KBM-7 (cell line): ENCODE data around the gene PRKRA.
"Not testable (repeated sequence)": the region's sequence is repeated elsewhere in the genome, so short reads cannot be mapped to it uniquely, and the experiment has no call there.

Experiments
- DNase-seq: peaks from one replicate; pipeline ENCODE4 v3.0.0-alpha.2; 2015
- in situ Hi-C: fragments of 300-500 bp; cut with MboI; formaldehyde crosslinking; loops from 2 replicates; pipeline ENCODE4 v1.14.3; 2020; ENCODE audit warnings: low sequenced_read_pairs, low pct_unique_long_range_greater_than_20kb, mixed read lengths

The PRKRA gene

DNA sequence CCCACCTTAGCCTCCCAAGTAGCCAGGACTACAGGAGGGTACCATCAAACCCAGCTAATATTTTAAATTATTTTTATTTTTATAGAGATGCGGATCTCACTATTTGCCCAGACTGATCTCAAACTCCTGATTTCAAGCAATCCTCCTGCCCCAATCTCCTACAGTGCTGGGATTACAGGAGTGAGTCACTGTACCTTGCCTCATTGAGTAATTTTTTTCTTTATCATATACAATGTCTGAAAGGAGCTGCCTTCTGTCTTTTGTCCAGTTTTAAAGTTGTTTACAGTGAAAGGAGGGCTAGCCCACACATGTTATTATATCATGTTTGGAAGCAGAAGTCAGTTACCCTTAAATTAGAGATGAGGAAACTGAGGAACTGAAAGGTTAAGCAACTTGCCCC is 32.5 kb downstream of the PRKRA start:
- in situ Hi-C loops: no loop called here
- no peak for DNase-seq

DNA sequence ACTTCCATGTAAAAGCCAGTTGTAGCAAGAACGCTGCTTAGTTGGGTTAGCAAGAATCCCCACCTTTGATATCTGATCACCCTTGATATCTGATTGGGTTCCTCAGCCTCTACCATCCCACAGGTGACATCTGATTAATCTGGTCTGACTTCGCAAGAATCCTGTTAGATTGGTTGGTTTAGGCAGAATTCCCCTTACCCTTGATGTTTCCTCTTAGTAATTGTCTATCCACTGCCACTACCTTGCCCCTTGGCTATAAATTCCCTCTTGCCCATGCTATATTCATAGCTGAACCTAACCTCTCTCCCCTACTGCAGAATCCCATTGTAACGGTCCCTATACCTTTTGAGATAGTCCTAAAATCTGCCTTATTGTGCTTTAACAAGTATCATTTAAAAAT is 33.1 kb downstream of the PRKRA start:
- no peak for DNase-seq
- in situ Hi-C loops: no loop called here

DNA sequence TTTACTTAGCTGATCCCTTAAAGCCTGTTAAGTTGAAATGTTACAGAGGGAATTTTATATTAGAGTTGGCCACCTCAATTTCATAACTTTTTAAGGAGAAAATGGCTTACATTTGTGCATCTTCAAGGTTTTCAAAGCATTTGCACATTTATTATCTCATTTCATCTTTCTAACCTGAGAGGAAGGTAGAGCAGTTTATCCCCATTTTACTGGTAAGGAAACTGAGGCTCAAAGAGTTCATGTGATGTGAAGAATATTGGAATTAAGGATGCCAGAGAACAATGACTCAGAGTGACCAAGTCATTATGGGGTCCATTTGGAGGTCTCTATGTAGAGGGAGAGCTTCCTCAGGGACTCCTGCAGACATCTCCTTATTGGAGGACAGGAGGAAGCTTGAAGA is 35.0 kb downstream of the PRKRA start:
- in situ Hi-C loops: no loop called here
- DNase-seq: no peak

DNA sequence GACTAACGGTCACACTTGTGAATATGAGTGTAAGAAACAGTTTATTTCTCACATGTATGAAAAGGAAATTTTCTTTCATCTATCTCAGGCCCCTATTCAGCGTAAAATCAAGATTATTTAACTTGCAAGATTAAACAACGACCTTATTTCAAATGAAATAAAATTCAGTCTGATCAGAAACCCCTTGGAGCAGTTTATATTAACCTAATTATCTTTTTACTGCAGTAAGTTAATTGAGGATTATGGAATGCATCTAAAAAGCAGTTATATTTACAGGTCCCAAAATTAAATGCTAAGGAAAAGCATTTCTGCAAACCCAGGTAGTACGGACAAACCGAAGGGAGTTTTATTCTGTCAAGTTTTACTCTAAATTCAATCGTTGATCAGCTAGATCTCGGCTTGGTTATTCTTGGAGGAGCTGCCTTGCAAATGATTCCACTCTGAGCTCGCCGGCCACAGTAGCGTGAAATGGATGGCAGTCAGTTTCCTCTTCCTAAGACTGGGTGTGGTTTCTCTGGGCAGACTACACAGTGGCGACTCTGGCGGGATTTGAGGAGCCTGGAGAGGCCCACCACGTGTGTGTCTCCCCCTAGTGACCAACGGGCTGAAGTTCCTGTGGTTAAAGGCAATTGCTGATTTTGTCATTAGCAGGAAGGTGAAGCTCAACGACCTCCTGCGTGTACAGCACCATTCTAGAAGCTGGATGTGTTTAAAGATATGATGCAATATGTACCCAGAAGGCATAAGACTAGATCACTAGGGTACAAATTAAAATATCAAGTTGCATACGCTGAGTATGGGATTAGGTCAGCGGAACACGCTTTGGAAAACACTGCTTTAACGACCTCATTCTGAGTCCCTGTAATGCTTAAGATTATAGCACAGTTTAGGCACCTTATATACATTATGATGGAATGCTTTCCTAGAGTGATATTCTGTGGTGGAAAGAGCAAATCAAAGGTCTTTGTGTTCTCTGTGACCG is 36.4 kb downstream of the PRKRA start:
- in situ Hi-C loops: no loop called here
- peak; percentile 98 for DNase-seq

DNA sequence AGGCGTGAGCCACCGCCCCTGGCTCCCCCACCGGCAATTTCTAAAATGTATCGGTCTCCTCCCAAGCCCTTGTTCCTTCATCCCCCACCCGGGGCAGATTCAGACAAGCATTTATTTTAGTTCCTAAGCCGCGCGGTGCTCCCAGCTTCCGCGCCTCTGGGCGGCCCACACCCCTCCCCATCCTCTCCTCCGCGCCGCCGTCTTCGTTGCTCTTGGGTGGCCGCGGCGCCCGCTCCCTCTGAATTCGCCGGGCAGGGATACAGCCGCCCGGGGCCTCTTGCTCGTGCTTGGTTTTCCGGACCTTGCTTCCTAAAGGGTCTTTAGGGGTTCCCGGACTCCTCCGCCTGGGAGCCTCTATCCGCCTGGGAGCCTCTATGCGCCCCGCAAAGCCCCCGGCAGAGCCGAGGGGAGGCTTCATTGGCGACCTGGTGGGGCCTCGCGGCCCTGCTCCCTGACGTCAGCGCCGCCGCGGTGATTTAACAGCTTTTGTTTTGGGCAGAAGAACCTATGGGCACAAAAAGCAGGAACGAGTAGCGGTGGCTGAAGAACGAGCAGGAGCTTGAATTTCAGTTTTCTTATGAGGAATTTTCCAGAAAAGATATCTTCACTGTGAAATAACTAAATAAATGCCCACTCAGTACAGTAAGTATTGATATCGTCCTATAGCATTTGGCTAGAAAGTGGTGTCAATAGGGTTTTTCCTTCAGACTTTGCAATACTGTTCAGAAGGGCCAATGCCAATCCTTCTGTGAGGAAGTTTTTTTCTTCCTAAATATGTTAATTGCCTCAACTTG is 37.3 kb downstream of the PRKRA start:
- peak; percentile 90 for DNase-seq
- in situ Hi-C loops: no loop called here

DNA sequence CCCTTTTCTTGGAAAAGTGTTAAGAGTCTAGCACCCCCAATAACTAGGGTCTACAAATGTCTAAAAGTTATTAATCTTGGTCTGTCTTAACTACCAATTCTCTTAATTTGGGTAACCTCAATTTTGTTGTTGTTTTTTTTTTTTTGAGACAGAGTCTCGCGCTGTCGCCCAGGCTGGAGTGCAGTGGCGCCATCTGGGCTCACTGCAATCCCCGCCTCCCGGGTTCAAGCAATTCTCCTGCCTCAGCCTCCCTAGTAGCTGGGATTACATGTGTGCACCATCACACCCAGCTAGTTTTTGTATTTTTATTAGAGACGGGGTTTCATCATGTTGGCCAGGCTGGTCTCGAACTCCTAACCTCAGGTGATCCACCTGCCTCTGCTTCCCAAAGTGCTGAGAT is 38.5 kb downstream of the PRKRA start:
- DNase-seq, in situ Hi-C loops: not testable (repeated sequence)

DNA sequence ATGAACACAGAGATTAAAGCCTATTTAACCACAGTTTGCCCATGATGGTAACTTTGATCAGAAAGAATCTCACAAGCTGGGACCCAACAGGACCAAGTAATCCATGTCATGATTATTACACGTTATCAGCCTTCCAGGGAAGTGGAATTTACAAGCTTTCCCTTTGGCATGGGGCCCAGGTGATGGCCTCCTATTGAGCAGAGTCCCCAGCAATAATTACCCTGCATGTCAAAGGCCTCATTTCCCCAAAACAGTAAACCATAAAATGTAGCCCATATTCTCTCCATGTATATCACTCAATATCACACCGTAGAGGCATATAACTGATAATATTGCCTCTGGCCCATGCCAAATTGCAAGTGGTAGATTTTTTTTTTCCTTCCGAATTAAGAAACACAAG is 38.9 kb downstream of the PRKRA start:
- no peak for DNase-seq
- in situ Hi-C loops: no loop called here

DNA sequence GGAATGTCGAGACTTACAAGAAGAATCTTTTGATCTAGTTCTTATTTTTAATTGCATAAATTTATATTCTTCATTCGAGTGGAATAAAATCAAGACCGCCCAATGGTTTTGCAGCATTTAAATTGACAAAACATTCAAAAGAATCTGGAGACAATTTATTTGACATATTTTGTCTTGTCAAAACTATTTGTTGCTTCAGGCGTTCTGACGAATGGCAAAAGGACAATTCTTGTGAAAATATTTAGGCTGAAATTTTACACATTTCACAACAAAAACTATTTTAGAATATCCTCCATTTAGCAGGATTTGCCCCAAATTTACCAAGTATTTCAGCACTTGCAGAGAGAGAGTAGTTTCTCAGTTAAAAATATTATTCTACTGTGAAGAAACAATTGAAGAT is 41.7 kb downstream of the PRKRA start:
- in situ Hi-C loops: no loop called here
- no peak for DNase-seq

DNA sequence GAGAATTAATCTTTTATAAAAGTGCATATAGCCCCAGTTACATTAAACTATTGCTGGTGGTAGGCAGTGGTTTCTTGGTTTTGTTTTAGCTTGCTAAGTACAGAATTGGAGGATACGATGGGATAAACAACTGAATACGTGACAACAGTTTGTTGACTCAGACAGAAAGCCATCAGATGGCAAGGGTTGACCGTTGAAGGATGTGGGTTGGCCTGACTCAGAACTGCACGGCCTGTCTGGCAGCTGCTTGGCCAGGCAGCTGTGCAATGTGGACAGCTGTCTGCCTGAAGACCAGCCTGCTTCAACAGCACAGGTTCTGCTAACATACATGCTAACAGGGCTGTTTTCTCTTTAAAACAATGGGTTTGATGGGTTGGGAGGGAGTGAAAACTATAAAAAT is 46.6 kb downstream of the PRKRA start:
- peak; percentile 45 for DNase-seq
- in situ Hi-C loops: no loop called here

DNA sequence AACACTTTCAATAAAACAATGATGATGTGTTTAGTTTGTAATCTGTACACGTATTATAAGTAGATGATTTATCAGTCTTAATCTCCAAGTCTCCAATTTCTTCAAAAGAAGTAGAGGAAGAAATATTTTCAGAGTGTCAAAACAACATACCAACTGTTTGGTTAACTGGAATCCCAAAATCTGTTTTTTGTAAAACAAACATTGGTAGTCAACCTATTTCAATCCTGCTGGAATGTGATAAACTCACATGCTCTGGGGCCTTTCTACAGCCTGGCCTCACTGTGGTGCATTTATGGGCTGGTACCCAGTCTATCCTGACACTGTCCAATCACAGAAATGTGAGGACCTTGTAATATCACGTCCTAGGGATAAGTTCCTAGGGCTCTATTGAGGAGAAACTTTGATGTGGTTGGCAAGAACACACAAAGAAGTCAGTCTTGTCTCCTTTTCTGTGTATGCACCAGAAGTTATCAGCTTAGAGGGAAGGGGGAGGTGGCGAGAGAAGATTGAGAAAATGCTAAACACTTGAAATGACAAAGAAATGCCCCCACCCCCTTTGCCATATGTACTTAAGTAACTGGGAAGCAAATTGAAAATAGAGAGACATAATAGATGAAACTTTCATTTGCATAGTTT is 47.2 kb downstream of the PRKRA start:
- DNase-seq: no peak
- in situ Hi-C loops: no loop called here

DNA sequence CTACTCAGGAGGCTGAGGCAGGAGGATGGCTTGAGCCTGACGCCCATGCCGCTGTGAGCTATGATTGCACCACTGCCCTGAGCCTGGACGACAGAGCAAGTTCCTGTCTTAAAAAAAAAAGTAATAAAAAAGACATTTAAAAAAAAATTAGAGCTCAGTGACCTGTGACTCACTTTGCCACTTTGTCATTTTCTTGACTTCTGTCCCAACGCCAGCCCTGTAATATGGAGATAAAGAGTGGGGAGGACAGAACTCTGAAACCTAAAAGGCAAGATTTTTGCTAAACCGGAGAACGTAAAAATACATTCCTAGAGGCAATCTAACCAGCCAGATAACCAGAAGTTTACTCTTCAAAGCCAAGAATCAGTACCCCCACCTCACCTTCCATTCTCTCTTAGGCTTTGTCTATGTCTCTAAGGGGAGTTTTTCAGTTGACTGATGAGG is 49.0 kb downstream of the PRKRA start:
- no peak for DNase-seq
- in situ Hi-C loops: no loop called here

DNA sequence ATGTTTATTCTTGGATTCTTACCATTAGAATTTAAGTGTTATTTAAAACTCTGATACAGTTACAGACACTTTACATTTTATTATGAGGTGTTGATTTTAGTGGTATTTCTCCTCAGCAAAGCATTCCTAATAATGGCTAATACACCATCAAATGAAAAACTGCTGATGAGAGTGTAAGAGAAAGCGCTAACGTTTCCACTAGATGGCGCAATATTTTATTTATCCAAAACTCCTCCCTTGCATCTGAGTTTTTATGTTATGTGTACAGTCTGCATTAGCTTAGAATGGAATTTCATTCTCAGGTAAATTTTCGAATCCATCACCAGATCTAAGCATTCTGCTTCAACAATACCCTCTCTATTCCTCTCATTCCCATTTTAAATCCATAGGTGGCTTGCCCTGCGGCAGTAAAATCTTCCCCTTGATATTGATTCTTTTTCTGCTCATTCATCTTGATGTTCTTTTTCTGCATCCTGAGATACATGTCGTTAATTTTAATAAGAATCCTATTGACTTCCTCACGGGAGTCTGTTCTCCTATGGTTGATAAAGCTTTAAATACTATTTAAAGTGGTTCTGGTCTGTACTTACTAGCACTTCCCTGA is 53.9 kb downstream of the PRKRA start:
- in situ Hi-C loops: no loop called here
- peak; percentile 61 for DNase-seq

DNA sequence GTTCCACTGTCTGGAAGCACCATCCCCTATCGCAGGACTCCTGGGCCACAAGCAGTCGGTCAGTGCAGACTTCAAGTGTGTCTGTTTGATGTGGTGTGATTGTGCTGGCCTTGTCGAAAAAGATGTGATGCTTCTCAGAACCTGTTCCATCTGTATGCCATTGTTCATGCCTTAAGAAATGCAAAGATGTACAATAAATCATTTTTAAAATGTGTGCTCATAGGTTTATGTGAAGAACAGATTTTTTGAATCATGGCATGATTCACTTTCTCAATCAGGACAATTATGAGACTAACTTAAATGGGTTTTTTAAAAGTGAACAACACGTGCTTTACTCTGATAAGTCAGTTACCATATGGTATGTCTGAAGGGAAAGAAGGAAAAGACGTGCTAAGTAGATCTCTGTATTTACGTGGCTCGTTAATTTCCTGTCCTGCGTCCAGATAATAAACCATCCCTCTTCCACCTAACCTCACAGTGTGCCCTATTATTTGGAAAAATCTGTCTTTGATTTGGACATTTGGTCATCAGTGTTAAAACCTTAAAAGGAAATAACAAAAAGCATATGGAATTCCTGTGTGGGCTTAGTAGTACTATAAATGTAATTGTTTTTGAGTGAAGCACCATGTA is 54.9 kb downstream of the PRKRA start:
- no peak for DNase-seq
- in situ Hi-C loops: no loop called here

DNA sequence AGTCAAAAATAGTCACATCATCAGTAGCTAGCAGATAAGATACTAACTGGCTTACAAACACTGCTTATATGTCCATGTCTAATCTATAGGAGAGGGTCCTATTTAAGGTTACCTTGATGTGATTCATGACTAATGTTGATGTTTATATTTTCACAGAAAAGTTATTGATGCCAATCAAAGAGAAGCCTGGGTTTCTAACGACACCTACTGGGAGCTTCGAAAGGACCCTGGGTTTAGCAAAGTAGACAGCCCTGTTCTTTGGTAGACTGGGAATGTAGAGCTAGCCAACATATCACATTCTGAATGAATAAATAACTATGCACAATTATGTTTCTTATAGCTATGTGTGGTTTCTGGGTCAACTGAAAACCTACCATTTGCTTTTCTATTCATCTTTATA is 55.7 kb downstream of the PRKRA start:
- in situ Hi-C loops: no loop called here
- no peak for DNase-seq

DNA sequence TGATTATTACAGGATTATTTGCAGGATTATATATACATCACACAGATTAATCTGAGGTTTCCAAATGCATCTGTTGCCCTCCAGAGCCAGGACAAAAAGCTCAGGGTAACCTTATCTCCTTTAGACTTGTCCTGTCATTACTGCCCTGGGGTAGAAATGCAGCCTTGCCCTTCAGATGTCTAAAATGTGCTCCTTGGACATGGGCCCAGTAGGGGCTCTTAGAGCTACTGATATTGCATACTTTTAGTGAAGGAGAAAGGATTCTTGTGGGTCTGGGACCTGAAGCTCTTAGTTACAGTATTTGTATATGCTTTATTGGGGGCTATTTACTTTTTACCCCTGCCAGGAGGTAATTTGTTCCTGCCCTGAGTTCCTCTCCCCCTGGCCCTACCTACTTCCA is 56.1 kb downstream of the PRKRA start:
- in situ Hi-C loops: no loop called here
- no peak for DNase-seq

DNA sequence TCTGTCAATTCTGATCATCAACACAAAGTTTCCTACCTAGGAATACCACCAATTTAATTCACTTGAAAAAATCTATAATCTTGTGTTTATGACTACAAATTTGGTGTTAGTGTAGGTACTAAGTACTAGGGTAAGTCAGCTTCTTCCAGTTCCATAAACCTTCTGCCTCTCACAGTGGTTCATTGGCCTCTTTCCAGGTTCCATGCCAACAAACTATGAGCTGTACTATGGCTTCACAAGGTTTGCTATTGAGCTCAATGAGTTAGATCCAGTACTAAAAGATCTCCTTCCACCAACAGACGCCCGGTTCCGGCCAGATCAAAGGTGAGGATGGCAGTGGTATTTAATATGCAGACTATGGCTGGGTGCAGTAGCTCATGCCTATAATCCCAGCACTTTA is 58.8 kb downstream of the PRKRA start:
- DNase-seq: no peak
- in situ Hi-C loops: no loop called here

DNA sequence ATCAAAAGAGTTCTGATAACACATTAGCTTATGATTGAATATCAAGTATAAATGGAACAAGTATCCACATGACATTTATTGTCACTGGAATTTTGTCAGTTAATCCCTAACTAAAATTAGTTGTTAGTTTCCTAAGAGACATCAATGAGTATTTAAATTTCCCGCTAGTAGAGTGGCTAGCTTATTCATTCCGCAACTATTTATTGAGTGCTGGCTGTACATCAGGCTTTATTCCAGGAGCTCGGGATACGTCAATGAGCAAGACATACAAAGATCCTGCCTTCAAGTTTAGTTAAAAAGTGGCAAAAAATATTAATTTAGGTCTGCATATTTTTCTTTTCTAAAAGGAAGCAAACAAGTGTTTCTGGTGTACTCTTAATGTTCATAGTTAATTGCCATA is 59.3 kb downstream of the PRKRA start:
- no peak for DNase-seq
- in situ Hi-C loops: no loop called here

DNA sequence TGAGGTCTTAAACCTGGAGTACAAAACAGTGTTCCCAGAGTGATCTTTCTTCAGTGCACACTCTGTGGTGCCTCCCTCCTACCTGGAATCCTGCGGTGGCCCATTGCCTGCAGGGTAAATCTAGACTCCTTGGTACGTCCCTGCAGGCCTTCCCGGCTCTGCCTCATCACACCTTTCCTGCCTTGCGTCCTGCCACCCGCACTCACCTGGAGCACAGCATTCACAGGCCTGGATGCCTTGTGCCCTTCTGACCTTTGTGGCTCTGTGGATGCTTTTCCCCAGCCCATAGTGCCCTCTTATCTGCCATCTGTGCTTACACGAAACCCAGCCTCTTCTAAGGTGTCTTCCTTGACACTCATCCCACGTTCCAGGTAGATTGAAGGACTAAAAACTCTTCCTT is 62.7 kb downstream of the PRKRA start:
- in situ Hi-C loops: no loop called here

DNA sequence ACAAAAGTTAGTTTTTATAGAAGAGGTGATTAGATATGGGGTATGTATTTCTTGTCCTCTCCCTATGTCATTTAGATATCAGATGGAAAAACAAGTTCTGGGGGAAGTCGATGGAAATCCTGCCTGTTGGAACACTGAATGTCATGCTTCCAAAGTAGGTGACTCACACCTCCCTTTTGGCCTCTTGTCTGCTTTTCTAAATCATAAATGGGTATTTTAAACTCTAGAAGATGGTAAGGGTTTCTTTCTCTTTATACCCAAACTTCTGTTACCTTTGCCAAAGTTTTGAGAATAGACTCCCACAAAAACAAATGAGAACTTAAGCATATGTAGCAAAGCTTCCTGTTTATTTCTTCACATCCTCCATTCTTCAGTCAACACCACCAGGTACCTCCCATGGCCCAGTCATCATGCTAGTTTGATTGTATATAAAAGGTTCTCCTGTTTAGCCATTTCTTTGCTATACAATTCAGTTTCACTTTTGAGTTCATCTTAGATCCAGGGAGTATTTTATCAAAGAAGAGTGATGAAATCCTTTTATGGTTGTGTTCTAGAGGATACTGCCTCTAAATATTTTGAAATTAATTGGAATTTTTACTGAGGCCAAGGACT is 63.9 kb downstream of the PRKRA start:
- in situ Hi-C loops: no loop called here
- DNase-seq: no peak

More for the DNA sequence above, 62.7 kb downstream of the PRKRA start:
- no peak for DNase-seq
